Measurements from ENCODE around the gene CFB.

GRCh38 chr6:31906122-31906521 lies 39.8 kb upstream of the CFB start:
- TF ChIP-seq, protein P1, sequence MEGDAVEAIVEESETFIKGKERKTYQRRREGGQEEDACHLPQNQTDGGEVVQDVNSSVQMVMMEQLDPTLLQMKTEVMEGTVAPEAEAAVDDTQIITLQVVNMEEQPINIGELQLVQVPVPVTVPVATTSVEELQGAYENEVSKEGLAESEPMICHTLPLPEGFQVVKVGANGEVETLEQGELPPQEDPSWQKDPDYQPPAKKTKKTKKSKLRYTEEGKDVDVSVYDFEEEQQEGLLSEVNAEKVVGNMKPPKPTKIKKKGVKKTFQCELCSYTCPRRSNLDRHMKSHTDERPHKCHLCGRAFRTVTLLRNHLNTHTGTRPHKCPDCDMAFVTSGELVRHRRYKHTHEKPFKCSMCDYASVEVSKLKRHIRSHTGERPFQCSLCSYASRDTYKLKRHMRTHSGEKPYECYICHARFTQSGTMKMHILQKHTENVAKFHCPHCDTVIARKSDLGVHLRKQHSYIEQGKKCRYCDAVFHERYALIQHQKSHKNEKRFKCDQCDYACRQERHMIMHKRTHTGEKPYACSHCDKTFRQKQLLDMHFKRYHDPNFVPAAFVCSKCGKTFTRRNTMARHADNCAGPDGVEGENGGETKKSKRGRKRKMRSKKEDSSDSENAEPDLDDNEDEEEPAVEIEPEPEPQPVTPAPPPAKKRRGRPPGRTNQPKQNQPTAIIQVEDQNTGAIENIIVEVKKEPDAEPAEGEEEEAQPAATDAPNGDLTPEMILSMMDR (IDR thresholded peaks at IDR 0.05) = no peak
- TF ChIP-seq REST (IDR thresholded peaks at IDR 0.05; ENCODE audit: insufficient read depth in 1 of 2, low read depth in 2 of 2, low read length in 1 of 2) = no peak
- no peak for TF ChIP-seq SIN3A (IDR thresholded peaks at IDR 0.05; ENCODE audit: borderline replicate concordance, insufficient read depth, low read depth, low read length)
- no peak for TF ChIP-seq POLR2AphosphoS5 (IDR thresholded peaks at IDR 0.05; ENCODE audit: low read depth, low read length)
- no peak for TF ChIP-seq TCF7L2 (IDR thresholded peaks at IDR 0.05; ENCODE audit: low read depth, low read length)

Measured in Panc1 (cell line).